K562 (cell line): ENCODE results near the gene MAD1L1. TPM values are rescaled to one million over a fixed set of nuclear protein-coding genes. Genes with fewer than 3 reads are reported as not detected.

Experiments used
- ATAC-seq: fragments of 200-7000 bp; cut with Tn5 transposase; 3 replicates; pipeline ENCODE4 v1.9.1; 2020; ENCODE audit warnings: moderate library complexity
- BruUV-seq: library from RNA; stranded (reverse); fragments of 400-500 nt; replicated peaks from 2 replicates; lab custom pipeline; 2021; lab: Mats Ljungman, UMichigan
- CTCF ChIA-PET: fragments of 300-600 bp; formaldehyde crosslinking; extraction: SDS; loops from one replicate; lab custom pipeline; 2021; ENCODE audit warnings: low intra/inter-chr PET ratio; lab: Yijun Ruan, JAX
- POLR2A ChIA-PET: fragments of 300-600, 350-650 bp; sonication (Branson Sonifier 250); formaldehyde crosslinking; extraction: SDS; loops from one replicate; lab custom pipeline; 2021; ENCODE audit warnings: antibody characterized with exemption, inconsistent platforms; lab: Yijun Ruan, JAX
- DNase-seq, 4 experiments: peaks; one replicate each; pipeline versions ENCODE4 v3.0.0 to v3.0.0-alpha.2; 2011 to 2018; ENCODE audit warnings: low spot score in 3 of 4, mixed read lengths in 3 of 4; ENCODE audit errors: extremely low read depth in 1 of 4
- FAIRE-seq: peaks from 2 replicates; lab custom pipeline; 2011; peaks lifted over from hg19 to GRCh38; lab: Jason Lieb, UNC
- H2AFZ ChIP-seq: 2 replicates; pipeline ENCODE4 v1.6.0; 2011; ENCODE audit warnings: low read depth, low read length, control low read depth, inconsistent platforms
- H3K27ac ChIP-seq: fragments of 200-600 bp; 3 replicates; pipeline ENCODE4 v1.8.0; 2011; ENCODE audit warnings: low read depth, mild to moderate bottlenecking, control low read depth, inconsistent platforms, low read length, moderate library complexity, mixed read lengths; ENCODE audit errors: extremely low read depth
- H3K27me3 ChIP-seq, 2 experiments: fragments of 300-600 bp in 1 of 2; 2 replicates in 1 of 2; 3 replicates in 1 of 2; pipeline versions ENCODE4 v1.6.0 to v1.8.0; 2011; ENCODE audit warnings: inconsistent platforms in 2 of 2, low read length in 2 of 2, mild to moderate bottlenecking in 1 of 2, mixed read lengths in 1 of 2, moderate library complexity in 1 of 2; ENCODE audit not compliant: control insufficient read depth in 2 of 2, insufficient read depth in 2 of 2
- H3K36me3 ChIP-seq: fragments of 300-600 bp; 3 replicates; pipeline ENCODE4 v1.8.0; 2011; ENCODE audit warnings: mild to moderate bottlenecking, low read length, inconsistent platforms; ENCODE audit not compliant: control insufficient read depth, insufficient read depth
- H3K4me1 ChIP-seq, 2 experiments: fragments of 200-600 bp in 1 of 2; replicated peaks in 1 of 2; 2 replicates in 1 of 2; 3 replicates in 1 of 2; pipeline versions ENCODE4 v1.5.1 to v1.8.0; 2011; ENCODE audit warnings: inconsistent platforms in 2 of 2, low read length in 2 of 2, mild to moderate bottlenecking in 1 of 2, mixed read lengths in 1 of 2, moderate library complexity in 1 of 2; ENCODE audit not compliant: control insufficient read depth in 2 of 2, insufficient read depth in 2 of 2
- H3K4me2 ChIP-seq: 2 replicates; pipeline ENCODE4 v1.6.1; 2011; ENCODE audit warnings: low read length, control low read depth, inconsistent platforms, mixed read lengths; ENCODE audit not compliant: insufficient read depth
- H3K4me3 ChIP-seq: fragments of 200-600 bp; sonication (generic), shearing (Covaris generic); 2 replicates; pipeline ENCODE4 v1.5.1; 2016; ENCODE audit warnings: control low read depth, inconsistent platforms
- H3K79me2 ChIP-seq: fragments of 200-600 bp; 3 replicates; pipeline ENCODE4 v1.8.0; 2011; ENCODE audit warnings: low read length, inconsistent platforms; ENCODE audit not compliant: control insufficient read depth, insufficient read depth
- H3K9ac ChIP-seq, 2 experiments: 2 replicates each; pipeline versions ENCODE4 v1.6.0 to v1.6.1; 2011; ENCODE audit warnings: low read depth in 2 of 2, low read length in 2 of 2, control low read depth in 1 of 2, inconsistent platforms in 1 of 2, mild to moderate bottlenecking in 1 of 2, mixed read lengths in 1 of 2; ENCODE audit not compliant: insufficient read depth in 1 of 2
- H3K9me1 ChIP-seq: one replicate; pipeline ENCODE4 v1.6.0; 2011; ENCODE audit warnings: inconsistent platforms, mild to moderate bottlenecking, low read length, moderate library complexity; ENCODE audit not compliant: control insufficient read depth, insufficient read depth
- H3K9me3 ChIP-seq: replicated peaks from 2 replicates; pipeline ENCODE4 v1.5.1; 2011; ENCODE audit warnings: low read depth, low read length, inconsistent platforms; ENCODE audit not compliant: control insufficient read depth, insufficient read depth
- H4K20me1 ChIP-seq: replicated peaks from 2 replicates; pipeline ENCODE4 v1.6.1; 2011; ENCODE audit warnings: low read length, inconsistent platforms, mixed read lengths; ENCODE audit not compliant: control insufficient read depth, insufficient read depth
- C11orf30 ChIP-seq: fragments of 450-650 bp; IDR thresholded peaks from 2 replicates; pipeline ENCODE4 v1.6.1; 2016; ENCODE audit warnings: low read depth, mild to moderate bottlenecking
- CBX3 ChIP-seq, 2 experiments: IDR thresholded peaks; 1 replicate in 1 of 2; 2 replicates in 1 of 2; pipeline ENCODE4 v1.6.1; 2012; ENCODE audit warnings: inconsistent platforms in 2 of 2, low read length in 2 of 2, borderline replicate concordance in 1 of 2, control low read depth in 1 of 2
- CXXC5 ChIP-seq: fragments of 250-450 bp; sonication (Bioruptor Pico); IDR thresholded peaks from 2 replicates; pipeline ENCODE4 v1.8.0; 2022; ENCODE audit warnings: inconsistent platforms, mild to moderate bottlenecking, moderate library complexity
- E2F5 ChIP-seq: sonication (generic); formaldehyde crosslinking; IDR thresholded peaks from 2 replicates; pipeline ENCODE4 v1.8.0; 2022; ENCODE audit warnings: mild to moderate bottlenecking, missing genetic modification reagents
- HEY1 ChIP-seq: fragments of 250-450 bp; sonication (Bioruptor Pico); IDR thresholded peaks from 2 replicates; pipeline ENCODE4 v1.5.0; 2020; ENCODE audit warnings: mild to moderate bottlenecking, moderate library complexity, borderline replicate concordance
- MIER1 ChIP-seq: fragments of 450-650 bp; IDR thresholded peaks from 2 replicates; pipeline ENCODE4 v1.6.1; 2016; ENCODE audit warnings: antibody characterized with exemption, mild to moderate bottlenecking, low read depth
- MYNN ChIP-seq, 2 experiments: sonication (generic); formaldehyde crosslinking in 1 of 2; IDR thresholded peaks; 2 replicates each; pipeline versions ENCODE4 v1.5.0 to v1.6.1; 2016 to 2020; ENCODE audit warnings: antibody characterized with exemption in 1 of 2, missing genetic modification reagents in 1 of 2
- PHB ChIP-seq: fragments of 250-450 bp; sonication (Bioruptor Pico); IDR thresholded peaks from 2 replicates; pipeline ENCODE4 v1.5.0; 2021
- PRPF4 ChIP-seq: fragments of 200-400 bp; formaldehyde crosslinking; IDR thresholded peaks from one replicate; pipeline ENCODE4 v1.6.1; 2017; ENCODE audit warnings: low read length, low read depth, mild to moderate bottlenecking; ENCODE audit not compliant: insufficient read depth, poor library complexity, severe bottlenecking
- RAD51 ChIP-seq: fragments of 450-650 bp; IDR thresholded peaks from 2 replicates; pipeline ENCODE4 v1.7.1; 2016; ENCODE audit warnings: low read depth, mild to moderate bottlenecking, borderline replicate concordance
- RBM14 ChIP-seq: fragments of 200-400 bp; formaldehyde crosslinking; IDR thresholded peaks from 2 replicates; pipeline ENCODE4 v1.6.1; 2018; ENCODE audit warnings: low read depth, mild to moderate bottlenecking, low read length, moderate library complexity, borderline replicate concordance; ENCODE audit not compliant: insufficient read depth
- SP1 ChIP-seq: sonication (generic); formaldehyde crosslinking; IDR thresholded peaks from 2 replicates; pipeline ENCODE4 v1.8.1; 2022; ENCODE audit warnings: mild to moderate bottlenecking, missing genetic modification reagents
- TRIM24 ChIP-seq, 2 experiments: fragments of 450-650 bp; IDR thresholded peaks; 2 replicates each; pipeline ENCODE4 v1.6.1; 2016
- ZBTB43 ChIP-seq: sonication (generic); formaldehyde crosslinking; IDR thresholded peaks from 2 replicates; pipeline ENCODE4 v1.8.0; 2023; ENCODE audit warnings: mild to moderate bottlenecking, missing genetic modification reagents
- ZNF121 ChIP-seq: sonication (generic); formaldehyde crosslinking; conservative IDR thresholded peaks from 2 replicates; pipeline ENCODE4 v1.8.0; 2022; ENCODE audit warnings: missing genetic modification reagents
- WGBS: fragments of 100-300 bp; shearing (Covaris generic); methylation state at CpG from one replicate; pipeline ENCODE4 v1.1.6; 2016; ENCODE audit warnings: low coverage, mixed read lengths; ENCODE audit not compliant: insufficient coverage; ENCODE audit errors: missing lambda C conversion rate; 5-methylcytosine and 5-hydroxymethylcytosine counted together
- in situ Hi-C: fragments of 300-500 bp; cut with MboI; formaldehyde crosslinking; loops from 4 replicates; pipeline ENCODE4 v1.15.0; 2018; ENCODE audit warnings: inconsistent platforms, mixed read lengths
- intact Hi-C: fragments of 100-400 bp; cut with micrococcal nuclease; formaldehyde crosslinking; loops from 2 replicates; pipeline ENCODE4 v1.14.2; 2022
- polyA plus RNA-seq, 8 experiments: library from polyadenylated mRNA; depleted of rRNA in 4 of 8; stranded (reverse) in 5 of 8; unstranded in 3 of 8; fragments of >200 nt; fragmentation: Nextera tagmentation in 2 of 8; fragmentation: Illumina TruSeq in 1 of 8; extraction: Ambion mirVana in 2 of 8; extraction: Trizol in 1 of 8; gene quantifications; 2 replicates each; pipeline versions ENCODE4 v1.2.1 to v1.2.3, GENCODE V29; 2011 to 2014; ENCODE audit warnings: inconsistent platforms in 1 of 8, missing spikeins in 1 of 8
- total RNA-seq, 7 experiments: library from RNA; depleted of rRNA in 6 of 7; stranded (reverse); fragments of >200 nt in 6 of 7; fragmentation: Illumina TruSeq in 2 of 7; extraction: Trizol in 2 of 7; gene quantifications; 2 replicates each; pipeline versions ENCODE4 v1.2.1 to v1.2.3, GENCODE V29; 2011 to 2021; ENCODE audit warnings: low replicate concordance in 1 of 7
- TF ChIP-seq, protein P1 (sequence below): fragments of 450-650 bp; formaldehyde crosslinking; IDR thresholded peaks from 2 replicates; pipeline ENCODE4 v1.4.0; 2020; ENCODE audit warnings: mild to moderate bottlenecking, mixed read lengths
- TF ChIP-seq, protein P2 (sequence below): IDR thresholded peaks from 2 replicates; pipeline ENCODE4 v1.6.1; 2016; ENCODE audit warnings: missing genetic modification characterization, missing compliant biosample characterization

The MAD1L1 gene
- total and polyA plus RNA-seq, 9 of the 15 experiments (the other 6 are each of a cell fraction or from before 2014, with no cell fraction given), result 1.7 to 89.7 (median 18.0) TPM

- Histone ChIP-seq H4K20me1 (no peaks in the 10 kb centered on the region; the same call in 1 of the 2 replicates), H3K27ac (no peak overlapping the region), H3K9me3 (no peaks in the 10 kb centered on the region), H2AFZ (no peak overlapping the region), H3K27me3 (no peaks in the 10 kb centered on the region), H3K9ac (no peak overlapping the region), H3K36me3 (peaks cover 85% of the 10 kb centered on the region; the same call in 2 of the 3 replicates), H3K9me1 (no peaks in the 10 kb centered on the region), H3K4me2 (no peak overlapping the region), H3K4me3 (no peak overlapping the region), H3K4me1 (no peaks in the 10 kb centered on the region; a peak in 1 of 5 replicates), H3K79me2 (no peaks in the 10 kb centered on the region)
- ATAC-seq (no peak), FAIRE-seq (no peak), DNase-seq (no peak)
- ChIA-PET POLR2A (no interaction called here), CTCF (no interaction called here)
- intact Hi-C loops, result no loop called here
- in situ Hi-C loops, result no loop called here
- WGBS, result 97% methylated on average over 16 of the region's 17 CpGs
- BruUV-seq, result no TSS peak
- TF ChIP-seq CXXC5 (CRISPR knock-in tag) (no peak), PHB (no peak), ZNF121 (CRISPR knock-in tag) (no peak), HEY1 (CRISPR knock-in tag) (no peak), MIER1 (no peak), ZBTB43 (CRISPR knock-in tag) (no peak), C11orf30 (no peak), MYNN (IDR thresholded peaks at IDR 0.05) (no peak), MYNN (CRISPR knock-in tag; IDR thresholded peaks at IDR 0.05) (no peak), RBM14 (no peak), PRPF4 (no peak), RAD51 (no peak), SP1 (CRISPR knock-in tag) (no peak), CBX3 (IDR thresholded peaks at IDR 0.05; ENCODE audit: borderline replicate concordance in 1 of 2, low read length in 2 of 2) (no peak), TRIM24 (IDR thresholded peaks at IDR 0.05) (no peak), E2F5 (CRISPR knock-in tag) (no peak)
- TF ChIP-seq, protein P1, sequence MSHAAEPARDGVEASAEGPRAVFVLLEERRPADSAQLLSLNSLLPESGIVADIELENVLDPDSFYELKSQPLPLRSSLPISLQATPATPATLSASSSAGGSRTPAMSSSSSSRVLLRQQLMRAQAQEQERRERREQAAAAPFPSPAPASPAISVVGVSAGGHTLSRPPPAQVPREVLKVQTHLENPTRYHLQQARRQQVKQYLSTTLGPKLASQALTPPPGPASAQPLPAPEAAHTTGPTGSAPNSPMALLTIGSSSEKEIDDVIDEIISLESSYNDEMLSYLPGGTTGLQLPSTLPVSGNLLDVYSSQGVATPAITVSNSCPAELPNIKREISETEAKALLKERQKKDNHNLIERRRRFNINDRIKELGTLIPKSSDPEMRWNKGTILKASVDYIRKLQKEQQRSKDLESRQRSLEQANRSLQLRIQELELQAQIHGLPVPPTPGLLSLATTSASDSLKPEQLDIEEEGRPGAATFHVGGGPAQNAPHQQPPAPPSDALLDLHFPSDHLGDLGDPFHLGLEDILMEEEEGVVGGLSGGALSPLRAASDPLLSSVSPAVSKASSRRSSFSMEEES (CRISPR knock-in tag), result no peak
- TF ChIP-seq, protein P2, sequence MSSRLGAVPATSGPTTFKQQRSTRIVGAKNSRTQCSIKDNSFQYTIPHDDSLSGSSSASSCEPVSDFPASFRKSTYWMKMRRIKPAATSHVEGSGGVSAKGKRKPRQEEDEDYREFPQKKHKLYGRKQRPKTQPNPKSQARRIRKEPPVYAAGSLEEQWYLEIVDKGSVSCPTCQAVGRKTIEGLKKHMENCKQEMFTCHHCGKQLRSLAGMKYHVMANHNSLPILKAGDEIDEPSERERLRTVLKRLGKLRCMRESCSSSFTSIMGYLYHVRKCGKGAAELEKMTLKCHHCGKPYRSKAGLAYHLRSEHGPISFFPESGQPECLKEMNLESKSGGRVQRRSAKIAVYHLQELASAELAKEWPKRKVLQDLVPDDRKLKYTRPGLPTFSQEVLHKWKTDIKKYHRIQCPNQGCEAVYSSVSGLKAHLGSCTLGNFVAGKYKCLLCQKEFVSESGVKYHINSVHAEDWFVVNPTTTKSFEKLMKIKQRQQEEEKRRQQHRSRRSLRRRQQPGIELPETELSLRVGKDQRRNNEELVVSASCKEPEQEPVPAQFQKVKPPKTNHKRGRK, result no peak
These were observed 11.8 kb downstream of the MAD1L1 start for GRCh38 chr7:2220954-2221353.
